DMS153 treated with DMSO at 0.1 percent for 48 hours (cell line): Measurements from ENCODE around the gene MAP3K20.
"Not testable (repeated sequence)": the region's sequence is repeated elsewhere in the genome, so short reads cannot be mapped to it uniquely, and the experiment has no call there.

ENCODE experiments used
- DNase-seq: peaks from one replicate; lab custom pipeline; 2025; ENCODE audit not compliant: unreplicated experiment; lab: John Stamatoyannopoulos, UW

Gene MAP3K20

GRCh38 chr2:173226899-173227698 lies 151.5 kb downstream of the MAP3K20 start:
- no peak for DNase-seq

- DNase-seq, result no peak
Observed at GRCh38 chr2:173229086-173229485, 153.4 kb downstream of the MAP3K20 start.

- DNase-seq, result no peak
Observed at GRCh38 chr2:173230181-173230580, 154.5 kb downstream of the MAP3K20 start.

- peak; percentile 95 for DNase-seq
Observed at GRCh38 chr2:173231042-173231441, 155.4 kb downstream of the MAP3K20 start.

DNA sequence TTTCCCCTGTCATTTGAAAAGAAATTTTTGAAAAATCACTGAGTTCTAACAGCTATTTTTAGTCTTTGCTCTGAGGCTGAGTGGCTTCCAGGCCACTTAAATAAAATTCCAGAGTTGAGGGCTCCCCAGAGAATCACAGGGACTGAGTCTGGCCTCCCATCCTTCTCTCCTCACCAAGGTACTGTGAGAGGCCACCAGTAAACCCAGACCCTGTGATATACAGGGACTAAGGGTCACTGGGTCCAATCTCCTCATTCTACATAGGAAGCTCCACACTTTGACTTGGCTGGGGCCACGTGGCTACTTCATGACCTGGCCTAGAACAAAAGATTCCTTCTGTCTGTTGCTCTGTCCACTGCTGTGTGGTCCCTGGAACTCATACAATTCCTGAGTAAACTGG lies 155.8 kb downstream of the MAP3K20 start:
- no peak for DNase-seq

DNA sequence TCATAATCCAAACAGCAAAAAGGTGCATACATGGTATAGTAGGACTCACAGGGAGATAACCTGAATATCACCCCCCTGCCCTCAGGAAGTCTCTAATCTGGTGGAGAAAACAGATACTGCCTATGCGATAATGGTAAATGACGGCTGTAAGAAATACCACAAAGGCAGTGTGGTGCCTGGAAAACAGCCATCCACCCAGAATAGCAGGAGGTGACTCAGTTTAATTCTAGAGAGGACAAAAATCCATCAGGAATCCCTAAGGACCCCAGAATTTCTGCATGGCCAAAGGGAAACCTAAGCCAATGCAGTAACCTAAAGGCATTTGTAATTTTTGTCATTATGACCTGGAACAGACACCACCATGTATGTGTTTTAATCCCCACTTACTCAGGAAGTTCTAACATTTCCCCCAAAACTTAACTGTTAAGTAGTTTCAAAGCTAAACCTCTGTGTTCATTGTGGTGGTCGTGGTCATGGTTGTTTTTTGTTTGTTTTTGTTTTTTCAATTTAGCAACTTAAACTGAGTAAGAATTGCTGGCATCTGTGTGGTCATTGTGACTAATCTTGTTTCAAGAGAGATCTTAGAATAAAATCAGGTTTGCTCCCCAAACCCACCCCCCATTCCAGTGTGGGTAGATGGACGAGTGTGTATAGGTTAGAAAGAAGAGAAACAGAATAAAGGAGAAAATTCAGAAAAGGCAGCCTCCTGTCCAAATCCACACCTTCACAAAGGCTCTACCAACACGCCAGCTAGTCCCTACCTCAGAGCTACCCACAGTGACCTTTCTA lies 157.5 kb downstream of the MAP3K20 start:
- DNase-seq, result no peak

GRCh38 chr2:173235947-173236803 lies 160.5 kb downstream of the MAP3K20 start:
- DNase-seq, result no peak

GRCh38 chr2:173238385-173238784 lies 162.7 kb downstream of the MAP3K20 start:
- DNase-seq, result no peak

DNA sequence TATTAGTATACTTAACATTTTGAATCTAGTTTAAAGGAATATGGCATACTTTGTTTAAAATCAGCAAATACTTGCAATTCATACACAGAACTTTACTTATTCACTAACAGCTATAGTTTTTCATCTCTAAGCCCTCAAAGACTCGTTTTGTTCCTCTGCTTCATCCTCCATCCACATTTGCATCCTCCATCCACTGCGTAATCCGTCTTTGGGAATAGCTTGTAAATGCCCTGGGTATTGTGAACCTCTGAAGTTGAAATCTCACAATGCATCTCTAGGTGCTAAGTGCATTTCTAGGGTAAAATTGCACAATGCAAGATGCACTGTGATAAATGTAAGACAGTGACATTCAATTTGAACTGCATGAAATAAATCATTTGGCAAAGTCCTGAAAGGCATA lies 163.2 kb downstream of the MAP3K20 start:
- DNase-seq, result no peak

DNA sequence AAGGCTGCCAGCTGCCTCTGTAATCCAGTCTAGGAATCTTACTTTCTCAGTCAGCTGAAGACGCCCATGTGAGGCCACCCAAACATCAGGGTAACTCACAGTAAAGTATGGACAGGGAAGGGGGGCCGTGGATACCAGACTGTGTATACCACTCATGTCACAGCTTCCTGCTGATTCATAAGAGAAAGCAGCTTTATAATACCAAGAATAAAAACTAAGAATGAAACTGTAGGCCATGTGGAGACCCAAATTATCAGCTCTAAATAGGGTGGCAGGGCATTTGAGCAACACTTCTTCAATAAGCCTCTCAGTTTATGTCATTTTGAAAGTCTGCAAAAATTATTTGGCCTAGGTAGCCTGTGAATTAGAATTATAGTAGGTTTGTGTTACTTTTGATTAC lies 164.0 kb downstream of the MAP3K20 start:
- no peak for DNase-seq

- no peak for DNase-seq
Observed at GRCh38 chr2:173240083-173240482, 164.4 kb downstream of the MAP3K20 start.

GRCh38 chr2:173241643-173242042 lies 166.0 kb downstream of the MAP3K20 start:
- DNase-seq, result no peak

DNA sequence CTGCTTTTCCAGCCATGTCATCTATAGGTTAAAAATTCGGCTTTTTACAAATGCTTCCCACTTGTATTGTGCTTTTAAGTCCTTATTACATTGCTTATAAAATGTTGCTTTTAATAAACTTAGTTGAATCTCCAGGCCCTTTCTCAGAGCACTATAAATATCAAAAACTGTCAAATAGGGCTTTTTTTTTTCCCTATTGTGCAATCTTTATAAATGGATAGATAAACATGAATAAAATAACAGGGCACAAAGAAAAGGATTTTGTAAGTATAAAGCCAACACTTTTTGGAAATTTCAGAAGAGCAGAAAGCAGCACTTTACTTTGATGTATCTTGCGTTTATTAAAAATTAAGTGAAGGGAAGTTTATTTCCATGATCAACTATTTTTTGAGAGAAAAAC lies 171.5 kb downstream of the MAP3K20 start:
- DNase-seq, result no peak

DNA sequence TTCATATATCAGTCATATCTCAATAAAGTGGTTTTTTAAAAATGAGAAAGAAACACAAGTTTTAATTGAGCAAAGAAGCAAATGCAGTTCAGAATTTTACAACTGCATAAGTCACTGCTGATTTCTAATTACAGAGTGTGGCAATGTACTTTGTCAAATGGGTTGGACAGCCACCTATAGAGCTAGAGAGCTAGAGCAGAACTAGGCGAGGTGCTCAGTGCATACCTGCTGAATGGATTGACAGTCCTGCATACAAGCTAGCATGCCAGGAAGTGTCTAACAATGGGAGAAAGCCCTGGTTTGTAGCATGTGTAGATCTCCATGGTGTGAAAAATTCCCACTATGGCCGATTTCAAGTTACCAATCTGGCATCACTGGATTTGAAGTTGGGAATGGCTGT lies 172.7 kb downstream of the MAP3K20 start:
- DNase-seq, result peak; percentile 34

DNA sequence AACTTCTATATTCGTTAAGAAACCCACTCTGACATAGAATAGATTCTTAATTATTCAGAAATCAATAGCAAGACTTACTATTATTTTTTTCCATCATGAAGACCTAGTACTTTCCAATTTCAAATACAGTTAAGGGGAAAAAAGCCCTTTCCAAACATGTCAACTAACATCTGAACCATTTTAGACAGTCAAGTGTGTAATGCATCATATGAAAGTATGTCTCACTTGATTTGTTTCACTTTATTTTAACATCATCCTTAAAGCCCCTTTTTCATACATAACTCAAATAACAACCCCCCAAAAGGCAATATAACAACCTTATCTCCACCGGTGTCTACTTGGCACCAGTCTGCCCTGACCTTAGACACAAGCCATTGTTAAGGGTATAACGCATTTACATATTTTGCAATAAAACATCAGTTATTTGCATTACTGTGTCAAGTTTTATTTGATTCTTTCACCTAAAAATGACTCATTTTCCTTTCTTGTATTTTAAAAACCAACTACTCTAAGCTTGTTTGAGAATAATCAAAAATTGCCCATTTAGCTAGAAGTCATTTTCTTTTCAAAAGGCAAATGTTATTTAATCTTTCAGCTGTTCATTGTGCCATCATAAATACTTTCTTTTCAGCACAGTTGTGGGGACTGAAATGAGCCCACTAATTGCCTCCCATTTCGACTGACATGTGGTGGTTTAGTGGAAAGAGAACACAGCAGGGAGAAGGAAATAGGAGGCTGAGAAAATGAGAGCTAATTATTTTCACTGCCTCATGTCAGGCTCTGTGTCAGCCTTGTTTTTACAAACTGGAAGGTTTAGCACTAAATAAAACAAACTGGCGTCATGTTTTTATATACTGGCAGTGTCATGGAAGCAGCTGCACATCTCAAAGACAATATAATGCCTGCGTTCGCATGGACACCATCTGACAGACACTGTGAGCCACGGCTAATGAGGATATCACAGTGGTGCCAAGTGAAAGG lies 174.3 kb downstream of the MAP3K20 start:
- DNase-seq, result peak; percentile 83

DNA sequence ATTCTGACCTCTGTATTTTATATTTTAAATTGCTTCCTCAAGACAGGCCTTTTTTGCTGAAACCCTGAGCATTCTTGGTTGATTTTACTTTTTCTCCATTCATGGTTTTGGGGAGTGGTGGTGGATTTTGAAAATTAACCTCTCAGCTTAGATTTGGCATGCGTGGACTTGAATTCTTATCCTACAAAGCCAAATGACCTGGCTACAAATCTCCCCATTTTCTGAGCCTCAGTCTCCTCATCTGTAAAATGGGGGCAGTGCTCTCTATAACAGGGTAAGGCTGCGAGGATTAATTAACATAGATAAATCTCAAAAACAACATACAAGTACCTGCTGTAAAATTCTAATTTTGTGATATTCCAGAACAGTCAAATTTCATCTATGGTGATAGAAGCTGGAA lies 175.6 kb downstream of the MAP3K20 start:
- no peak for DNase-seq

GRCh38 chr2:173252581-173252980 lies 176.9 kb downstream of the MAP3K20 start:
- no peak for DNase-seq

GRCh38 chr2:173254659-173255058 lies 179.0 kb downstream of the MAP3K20 start:
- no peak for DNase-seq

DNA sequence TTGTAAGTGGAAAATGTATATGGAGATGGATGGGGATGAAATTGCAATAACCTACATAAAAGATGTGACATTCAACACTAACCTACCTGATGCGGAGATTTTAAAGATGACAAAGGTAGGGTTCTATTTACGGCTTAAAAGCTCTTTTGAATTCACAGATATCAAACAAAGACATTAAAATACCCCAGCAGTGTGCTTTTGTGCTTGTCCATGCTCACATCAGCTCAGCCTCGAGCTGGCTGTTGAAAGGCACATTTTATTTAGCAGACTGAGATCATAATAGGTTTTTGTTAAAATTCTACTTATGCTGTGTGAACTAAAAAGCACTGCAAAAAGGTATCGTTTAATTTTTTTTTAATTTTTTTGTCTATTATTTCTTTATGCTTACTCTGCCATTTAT lies 183.1 kb downstream of the MAP3K20 start:
- DNase-seq, result no peak

- not testable (repeated sequence) for DNase-seq
Observed at GRCh38 chr2:173262356-173262755, 186.7 kb downstream of the MAP3K20 start.
